Fibroblast of skin of abdomen (primary cell): ENCODE data around the gene POP4.

Experiments
- DNase-seq: peaks from one replicate; pipeline ENCODE4 v3.0.0-alpha.2; 2013

POP4 gene

GRCh38 chr19:29576761-29577648 is 29.1 kb upstream of the POP4 start:
- peak; percentile 26 for DNase-seq

GRCh38 chr19:29577649-29577963 is 28.5 kb upstream of the POP4 start:
- no peak for DNase-seq

GRCh38 chr19:29578349-29578748 is 27.7 kb upstream of the POP4 start:
- no peak for DNase-seq

GRCh38 chr19:29579308-29579910 is 26.7 kb upstream of the POP4 start:
- no peak for DNase-seq

GRCh38 chr19:29581398-29581797 is 24.7 kb upstream of the POP4 start:
- no peak for DNase-seq

- DNase-seq: peak; percentile 55
Measured at GRCh38 chr19:29583196-29583999, 22.7 kb upstream of the POP4 start.

- DNase-seq: peak; percentile 43
Measured at GRCh38 chr19:29586401-29586800, 19.7 kb upstream of the POP4 start.

- DNase-seq: no peak
Measured at GRCh38 chr19:29587059-29587458, 19.0 kb upstream of the POP4 start.

GRCh38 chr19:29587518-29587986 is 18.5 kb upstream of the POP4 start:
- peak; percentile 48 for DNase-seq

- no peak for DNase-seq
Measured at GRCh38 chr19:29588095-29588494, 18.0 kb upstream of the POP4 start.

GRCh38 chr19:29590278-29590677 is 15.8 kb upstream of the POP4 start:
- no peak for DNase-seq

GRCh38 chr19:29591670-29592069 is 14.4 kb upstream of the POP4 start:
- no peak for DNase-seq

- no peak for DNase-seq
Measured at GRCh38 chr19:29593869-29594268, 12.2 kb upstream of the POP4 start.

- peak; percentile 21 for DNase-seq
Measured at GRCh38 chr19:29596080-29596727, 9.9 kb upstream of the POP4 start.

- DNase-seq: peak; percentile 32
Measured at GRCh38 chr19:29596885-29597525, 9.1 kb upstream of the POP4 start.

- DNase-seq: no peak
Measured at GRCh38 chr19:29598036-29598435, 8.0 kb upstream of the POP4 start.

GRCh38 chr19:29598496-29598895 is 7.6 kb upstream of the POP4 start:
- DNase-seq: no peak

GRCh38 chr19:29603308-29603707 is 2.8 kb upstream of the POP4 start:
- DNase-seq: no peak

GRCh38 chr19:29606420-29606747 is 301 bp downstream of the POP4 start:
- DNase-seq: no peak

GRCh38 chr19:29609636-29610035 is 3.6 kb downstream of the POP4 start:
- no peak for DNase-seq

- no peak for DNase-seq
Measured at GRCh38 chr19:29610213-29610573, 4.1 kb downstream of the POP4 start.

GRCh38 chr19:29610574-29611271 is 4.6 kb downstream of the POP4 start:
- peak; percentile 75 for DNase-seq
